ENCODE data around the gene PRR5L. TPM values are rescaled to one million over a fixed set of nuclear protein-coding genes. Genes with fewer than 3 reads are reported as not detected.

The PRR5L gene
- total RNA-seq, 1 donor from 2014 or later, result 6.7 TPM

DNA sequence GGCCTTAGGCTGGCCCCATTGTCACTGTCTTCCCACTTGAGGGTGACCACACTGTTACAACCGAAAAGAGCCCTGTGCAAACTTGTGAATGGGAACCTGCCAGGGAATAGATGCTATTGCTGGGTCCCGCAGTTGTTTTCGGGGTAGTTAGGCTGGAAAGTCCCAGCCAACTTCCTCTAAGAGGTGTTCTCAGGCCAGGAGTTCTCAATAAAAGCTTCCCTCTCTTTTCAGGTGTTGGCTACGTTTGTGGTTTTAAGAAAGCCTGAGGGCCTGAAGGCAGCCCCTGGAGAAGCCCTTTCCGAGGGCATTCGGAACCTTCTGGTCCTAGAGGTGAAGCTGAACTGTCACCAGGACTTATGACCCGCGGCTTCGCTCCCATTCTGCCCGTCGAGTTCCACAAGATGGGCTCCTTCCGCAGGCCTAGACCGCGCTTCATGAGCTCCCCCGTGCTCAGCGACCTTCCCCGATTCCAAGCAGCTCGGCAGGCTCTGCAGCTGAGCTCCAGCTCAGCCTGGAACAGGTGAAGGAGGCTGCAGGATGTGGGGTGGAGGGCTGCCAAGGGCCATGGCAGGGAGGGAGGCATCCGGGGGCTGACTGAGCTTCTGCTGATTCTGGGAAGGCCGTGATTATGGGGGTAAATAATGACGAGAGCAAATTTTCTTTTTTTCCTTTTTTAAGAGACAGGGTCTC is 104.8 kb downstream of the PRR5L start:
- no peak overlapping the region for H3K4me3 Mint-ChIP-seq
- peaks cover 2% of the 10 kb centered on the region for H3K36me3 Mint-ChIP-seq
- no peak overlapping the region for H3K27ac Mint-ChIP-seq
- H3K4me1 Mint-ChIP-seq, result peaks cover 6% of the 10 kb centered on the region
- no peaks in the 10 kb centered on the region for H3K27me3 Mint-ChIP-seq (ENCODE audit: low read depth)
- TF ChIP-seq, protein P1, sequence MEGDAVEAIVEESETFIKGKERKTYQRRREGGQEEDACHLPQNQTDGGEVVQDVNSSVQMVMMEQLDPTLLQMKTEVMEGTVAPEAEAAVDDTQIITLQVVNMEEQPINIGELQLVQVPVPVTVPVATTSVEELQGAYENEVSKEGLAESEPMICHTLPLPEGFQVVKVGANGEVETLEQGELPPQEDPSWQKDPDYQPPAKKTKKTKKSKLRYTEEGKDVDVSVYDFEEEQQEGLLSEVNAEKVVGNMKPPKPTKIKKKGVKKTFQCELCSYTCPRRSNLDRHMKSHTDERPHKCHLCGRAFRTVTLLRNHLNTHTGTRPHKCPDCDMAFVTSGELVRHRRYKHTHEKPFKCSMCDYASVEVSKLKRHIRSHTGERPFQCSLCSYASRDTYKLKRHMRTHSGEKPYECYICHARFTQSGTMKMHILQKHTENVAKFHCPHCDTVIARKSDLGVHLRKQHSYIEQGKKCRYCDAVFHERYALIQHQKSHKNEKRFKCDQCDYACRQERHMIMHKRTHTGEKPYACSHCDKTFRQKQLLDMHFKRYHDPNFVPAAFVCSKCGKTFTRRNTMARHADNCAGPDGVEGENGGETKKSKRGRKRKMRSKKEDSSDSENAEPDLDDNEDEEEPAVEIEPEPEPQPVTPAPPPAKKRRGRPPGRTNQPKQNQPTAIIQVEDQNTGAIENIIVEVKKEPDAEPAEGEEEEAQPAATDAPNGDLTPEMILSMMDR (IDR thresholded peaks at IDR 0.05; ENCODE audit: unreplicated experiment), result no peak
- no peaks in the 10 kb centered on the region for H3K9me3 Mint-ChIP-seq
- no peak for DNase-seq (ENCODE audit: low spot score in 2 of 2, unreplicated experiment in 2 of 2)

DNA sequence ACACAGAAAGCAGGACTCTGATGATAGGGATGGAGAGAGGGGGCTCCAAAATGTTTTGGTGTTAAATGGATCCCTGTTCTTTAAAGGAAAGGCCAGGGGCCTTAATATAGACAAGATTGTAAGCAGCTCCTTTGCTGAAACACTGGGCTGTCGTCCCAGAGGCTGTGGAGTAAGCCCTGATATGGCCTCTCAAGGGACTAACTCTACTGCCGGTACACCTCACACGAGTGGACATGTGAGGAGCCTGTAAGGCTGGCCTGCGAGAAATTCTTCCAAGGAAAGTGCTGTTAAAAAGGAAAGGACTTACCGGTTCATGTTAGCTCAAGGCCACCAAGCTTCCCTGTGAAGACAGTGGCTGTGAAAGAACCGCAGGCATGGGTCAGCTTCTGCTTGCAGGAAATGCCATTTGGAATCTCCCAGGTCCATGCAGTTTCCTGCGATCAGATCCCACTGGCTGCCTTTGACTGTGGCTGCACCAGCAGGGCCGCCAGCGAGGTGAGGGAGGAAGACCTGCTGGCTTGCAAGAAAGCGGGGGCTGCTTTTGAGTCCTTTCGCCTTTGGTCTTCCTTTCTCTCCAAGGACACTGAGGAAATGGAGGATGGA is 106.6 kb downstream of the PRR5L start:
- DNase-seq (ENCODE audit: low spot score in 2 of 2, unreplicated experiment in 2 of 2), result no peak
- Mint-ChIP-seq H3K9me3 (no peaks in the 10 kb centered on the region), H3K4me3 (no peak overlapping the region), H3K27me3 (ENCODE audit: low read depth) (no peaks in the 10 kb centered on the region), H3K27ac (no peak overlapping the region), H3K4me1 (peaks cover 6% of the 10 kb centered on the region), H3K36me3 (peaks cover 2% of the 10 kb centered on the region)
- TF ChIP-seq, protein P1 (IDR thresholded peaks at IDR 0.05; ENCODE audit: unreplicated experiment), result no peak

DNA sequence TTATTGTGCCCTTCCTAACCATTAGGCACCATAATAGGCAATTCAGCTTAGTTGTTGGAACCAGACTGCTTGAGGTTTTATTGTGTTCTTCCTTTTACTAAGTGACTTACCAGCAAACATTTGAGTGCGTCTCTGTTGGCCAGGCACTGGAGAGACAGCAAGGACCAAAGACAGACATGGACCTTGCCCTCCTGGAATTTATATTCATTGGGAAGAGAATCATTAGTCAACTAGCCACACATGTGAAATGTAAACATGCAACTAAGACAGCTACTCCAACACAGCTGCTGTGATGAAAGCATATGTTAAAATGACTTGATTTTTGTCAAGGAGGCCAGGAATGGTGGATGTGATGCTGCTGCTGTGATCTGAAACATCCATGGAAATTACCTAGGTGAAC is 107.6 kb downstream of the PRR5L start:
- TF ChIP-seq, protein P1 (IDR thresholded peaks at IDR 0.05; ENCODE audit: unreplicated experiment), result no peak
- no peak overlapping the region for H3K4me3 Mint-ChIP-seq
- no peaks in the 10 kb centered on the region for H3K9me3 Mint-ChIP-seq
- peaks cover 2% of the 10 kb centered on the region for H3K36me3 Mint-ChIP-seq
- peaks cover 1% of the 10 kb centered on the region for H3K4me1 Mint-ChIP-seq
- H3K27ac Mint-ChIP-seq, result no peak overlapping the region
- no peak for DNase-seq (ENCODE audit: low spot score in 2 of 2, unreplicated experiment in 2 of 2)
- no peaks in the 10 kb centered on the region for H3K27me3 Mint-ChIP-seq (ENCODE audit: low read depth)

DNA sequence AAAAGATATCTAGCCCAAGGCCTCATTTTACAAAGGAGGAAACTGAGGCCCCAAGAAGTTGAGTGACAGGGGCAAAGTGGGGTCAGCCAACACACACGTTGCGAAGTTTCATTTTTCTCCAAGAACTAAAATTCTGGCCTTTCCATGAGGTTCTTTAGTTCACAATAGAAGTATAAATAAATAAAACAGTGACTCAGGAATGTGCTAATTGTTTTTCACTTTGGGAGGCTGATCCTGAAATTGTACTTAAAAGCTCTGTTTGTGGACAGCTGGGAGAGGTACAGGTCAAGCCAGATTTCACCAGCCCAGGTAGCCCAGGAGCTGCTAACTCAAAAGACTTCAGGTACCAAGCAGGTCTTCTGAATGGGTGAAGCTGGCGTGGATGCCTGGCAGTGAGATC is 108.7 kb downstream of the PRR5L start:
- DNase-seq (ENCODE audit: low spot score in 2 of 2, unreplicated experiment in 2 of 2), result no peak
- no peaks in the 10 kb centered on the region for H3K9me3 Mint-ChIP-seq
- H3K27me3 Mint-ChIP-seq (ENCODE audit: low read depth), result no peaks in the 10 kb centered on the region
- H3K4me3 Mint-ChIP-seq, result no peak overlapping the region
- H3K27ac Mint-ChIP-seq, result no peak overlapping the region
- peaks cover 1% of the 10 kb centered on the region for H3K36me3 Mint-ChIP-seq
- TF ChIP-seq, protein P1 (IDR thresholded peaks at IDR 0.05; ENCODE audit: unreplicated experiment), result no peak
- H3K4me1 Mint-ChIP-seq, result peaks cover 11% of the 10 kb centered on the region

DNA sequence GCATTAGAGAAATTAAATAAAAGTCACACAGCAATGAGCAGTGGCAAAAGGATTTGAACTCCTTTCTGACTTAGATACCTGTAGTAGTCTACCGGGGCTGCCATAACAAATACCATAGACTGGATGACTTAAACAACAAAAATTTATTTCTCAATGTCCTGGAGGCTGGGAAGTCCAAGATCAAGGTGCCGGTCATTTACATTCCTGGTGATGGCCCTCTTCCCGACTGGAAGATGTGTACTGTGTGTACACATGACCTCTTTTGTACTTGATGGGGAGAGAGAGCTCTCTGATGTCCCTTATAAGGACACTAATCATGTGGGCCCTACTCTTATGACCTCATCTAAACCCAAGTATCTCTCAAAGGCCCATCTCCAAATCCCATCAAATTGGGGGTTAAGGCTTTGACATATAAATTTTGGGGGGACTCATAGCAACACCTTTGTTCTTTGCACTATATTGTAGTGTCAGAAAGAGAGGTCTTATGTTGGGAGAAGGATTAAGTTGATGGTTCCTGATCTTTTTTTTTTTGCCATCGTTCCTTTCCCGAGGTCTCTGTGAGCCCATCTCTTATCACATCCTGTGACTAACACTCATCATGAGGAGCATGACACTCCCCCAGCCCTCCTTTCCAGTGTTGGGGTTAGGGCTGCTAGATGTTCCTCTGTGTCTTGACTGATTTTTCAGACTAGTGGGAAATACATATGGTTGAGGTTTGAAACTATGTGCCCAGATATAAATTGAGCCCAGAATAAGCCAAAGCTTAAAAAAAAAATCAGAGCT is 109.7 kb downstream of the PRR5L start:
- H3K36me3 Mint-ChIP-seq, result no peaks in the 10 kb centered on the region
- peaks cover 11% of the 10 kb centered on the region for H3K4me1 Mint-ChIP-seq
- TF ChIP-seq, protein P1 (IDR thresholded peaks at IDR 0.05; ENCODE audit: unreplicated experiment), result no peak
- H3K27ac Mint-ChIP-seq, result no peak overlapping the region
- no peaks in the 10 kb centered on the region for H3K27me3 Mint-ChIP-seq (ENCODE audit: low read depth)
- DNase-seq (ENCODE audit: low spot score in 2 of 2, unreplicated experiment in 2 of 2), result no peak
- H3K9me3 Mint-ChIP-seq, result no peaks in the 10 kb centered on the region
- H3K4me3 Mint-ChIP-seq, result no peak overlapping the region

All from mesothelial cell of epicardium (in vitro differentiated cells).